ENCODE results near the gene COX8A.
A peak's percentile ranks its signal among the peaks of the same experiment; 100 is the strongest.
"Not testable (repeated sequence)": the region's sequence is repeated elsewhere in the genome, so short reads cannot be mapped to it uniquely, and the experiment has no call there.

COX8A gene, protein sequence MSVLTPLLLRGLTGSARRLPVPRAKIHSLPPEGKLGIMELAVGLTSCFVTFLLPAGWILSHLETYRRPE

DNA sequence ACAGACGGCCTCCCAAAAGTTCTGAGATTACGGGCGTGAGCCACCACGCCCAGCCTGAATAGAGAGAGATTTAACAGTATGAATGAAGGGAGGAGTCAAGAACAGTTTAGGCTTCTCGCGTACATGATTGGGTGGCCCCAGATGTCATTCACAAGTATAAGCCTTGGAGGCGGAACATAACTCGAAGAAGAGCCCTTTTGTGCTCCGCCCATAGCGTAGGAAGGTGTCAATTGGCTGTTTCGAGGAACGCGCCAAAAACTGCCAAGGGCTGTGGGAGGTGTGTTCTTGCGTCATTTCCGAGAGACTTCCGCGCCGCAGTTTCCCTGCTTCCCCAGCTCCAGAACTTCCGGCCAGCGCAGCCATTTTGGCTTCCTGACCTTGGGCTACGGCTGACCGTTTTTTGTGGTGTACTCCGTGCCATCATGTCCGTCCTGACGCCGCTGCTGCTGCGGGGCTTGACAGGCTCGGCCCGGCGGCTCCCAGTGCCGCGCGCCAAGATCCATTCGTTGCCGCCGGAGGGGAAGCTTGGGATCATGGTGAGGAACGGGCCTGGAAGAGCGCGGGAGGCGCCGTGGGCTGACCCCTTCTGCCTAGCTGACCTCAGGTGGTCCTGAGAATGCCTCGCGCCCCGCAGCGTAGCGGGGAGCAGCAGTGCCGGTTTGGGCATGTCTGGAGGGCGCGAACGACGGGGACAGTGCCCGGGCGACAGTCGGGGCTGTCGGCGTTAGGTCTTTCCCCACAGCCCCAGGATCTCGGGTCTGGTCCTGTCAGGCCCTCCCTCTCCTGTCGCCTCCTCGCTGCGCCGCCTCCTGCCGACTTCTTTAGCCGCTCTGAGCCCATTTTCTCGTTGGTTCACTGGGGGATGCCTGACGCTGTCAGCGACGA, at the start of gene COX8A:
Gene COX8A, plus strand, starts transcription at position 362 of the 885 bp plus-strand sequence. Its CDS starts 61 bp downstream, at position 423.
- DNase-seq (ENCODE audit: low read depth in 2 of 2), result peak; percentile 78 to 89

DNA sequence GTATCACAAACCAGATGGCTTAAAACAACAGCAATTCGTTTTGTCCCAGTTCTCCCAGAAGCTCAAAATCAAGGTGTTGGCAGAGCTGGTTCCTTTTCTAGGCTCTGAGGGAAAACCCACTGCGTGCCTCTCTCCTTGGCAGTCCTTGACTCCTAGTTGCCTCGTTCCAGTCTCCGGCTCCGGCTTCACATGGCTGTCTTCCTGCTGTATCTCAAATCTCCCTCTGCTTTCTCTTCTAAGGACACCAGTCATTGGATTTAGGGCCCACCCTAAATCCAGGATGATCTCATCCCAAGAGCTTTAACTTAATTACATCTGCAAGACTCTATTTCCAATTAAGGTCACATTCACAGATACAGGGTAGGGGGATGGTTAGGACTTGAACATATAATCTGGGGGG, 44.8 kb upstream of the COX8A start:
- DNase-seq (ENCODE audit: low read depth in 2 of 2), result no peak

DNA sequence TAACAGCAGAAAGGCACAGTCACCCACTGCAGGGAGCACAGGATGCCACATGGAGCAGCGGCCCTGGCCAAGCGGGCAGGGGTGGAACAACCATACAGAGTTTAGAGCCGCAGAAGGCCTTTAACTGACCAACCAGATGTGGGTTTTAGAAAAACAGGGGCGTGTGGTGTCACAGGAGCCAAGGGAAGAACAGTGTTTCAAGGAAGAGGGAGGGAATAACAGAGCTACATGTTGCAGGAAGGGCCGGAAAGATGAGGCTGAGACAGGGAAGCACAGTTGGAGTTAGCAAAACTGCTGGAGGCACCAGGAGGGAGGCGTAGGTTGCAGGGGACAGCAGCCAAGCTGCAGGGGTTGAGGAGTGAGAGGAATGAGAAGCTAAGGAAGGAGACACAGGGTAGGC, 43.4 kb upstream of the COX8A start:
- no peak for DNase-seq (ENCODE audit: low read depth in 2 of 2)

DNA sequence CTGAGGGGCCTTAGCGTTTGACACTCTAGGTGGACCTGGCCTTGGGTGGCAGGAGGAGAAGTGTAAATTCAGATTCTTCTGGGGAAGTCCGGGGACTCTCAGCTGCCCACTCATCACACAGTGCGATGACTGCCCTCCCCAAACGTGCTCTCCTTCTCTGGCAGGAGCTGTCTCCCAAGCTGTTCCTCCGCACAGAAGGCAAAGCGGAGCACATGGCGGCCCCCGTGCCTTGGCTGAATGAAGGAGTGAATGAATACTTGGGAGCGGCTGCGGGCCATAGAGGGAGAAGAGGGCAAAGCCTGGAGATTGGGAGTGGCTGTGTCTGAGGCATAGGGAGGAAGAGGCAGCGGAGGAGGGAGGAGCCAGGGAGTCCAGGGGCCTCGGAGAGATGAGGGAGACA, 42.5 kb upstream of the COX8A start:
- no peak for DNase-seq (ENCODE audit: low read depth in 2 of 2)

DNA sequence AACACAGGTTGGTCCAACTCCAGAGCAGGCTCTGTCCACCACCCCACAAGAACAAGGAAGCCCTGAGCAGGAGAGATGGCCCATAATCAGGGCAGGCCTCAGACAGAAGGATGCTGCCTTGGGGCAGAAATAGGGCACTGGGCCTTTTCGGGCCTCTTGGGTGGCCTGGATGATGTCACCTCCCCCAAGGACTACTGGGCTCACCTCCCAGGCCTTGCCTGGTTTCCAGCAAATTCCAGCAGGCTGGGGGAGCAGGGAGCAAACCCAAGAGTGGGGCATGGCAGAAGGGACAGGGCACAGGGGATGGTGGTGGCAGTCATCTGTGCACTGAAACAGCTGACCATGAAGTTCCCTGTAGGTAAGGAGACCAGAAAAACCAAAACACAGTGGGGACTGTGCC, 41.0 kb upstream of the COX8A start:
- no peak for DNase-seq (ENCODE audit: low read depth in 2 of 2)

DNA sequence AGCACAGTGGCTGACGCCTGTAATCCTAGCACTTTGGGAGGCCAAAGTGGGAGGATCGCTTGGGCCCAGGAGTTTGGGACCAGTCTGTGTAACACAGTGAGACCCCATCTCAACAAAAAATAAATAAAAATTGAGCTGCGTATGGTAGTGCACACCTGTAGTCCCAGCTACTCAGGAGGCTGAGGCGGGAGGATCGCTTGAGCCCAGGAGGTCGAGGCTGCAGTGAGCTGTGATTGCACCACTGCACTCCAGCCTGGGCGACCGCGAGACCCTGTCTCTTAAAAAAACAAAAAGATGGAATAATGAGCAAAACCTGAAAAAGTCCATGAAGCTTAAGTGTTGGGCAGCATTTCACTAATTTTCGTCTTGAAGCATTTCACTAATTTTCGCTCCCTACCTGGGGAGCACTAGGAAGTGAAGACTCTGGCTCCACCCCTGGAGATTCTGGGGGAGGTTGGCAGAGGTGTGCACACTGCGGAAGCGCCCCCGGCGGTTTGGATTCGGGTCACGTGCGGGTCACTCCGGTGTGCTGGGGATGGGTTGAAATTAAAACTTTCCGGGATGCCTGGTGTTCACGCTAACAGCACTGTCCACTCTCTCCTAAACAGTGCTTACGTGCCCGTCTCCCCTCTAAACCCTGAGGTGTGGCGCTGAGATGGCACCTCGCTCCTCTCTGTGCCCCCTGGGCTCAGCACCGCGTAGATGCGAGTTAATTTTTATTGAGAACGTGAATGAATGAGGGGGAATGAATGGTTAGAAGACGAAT, 36.5 kb upstream of the COX8A start:
- no peak for DNase-seq (ENCODE audit: low read depth in 2 of 2)

DNA sequence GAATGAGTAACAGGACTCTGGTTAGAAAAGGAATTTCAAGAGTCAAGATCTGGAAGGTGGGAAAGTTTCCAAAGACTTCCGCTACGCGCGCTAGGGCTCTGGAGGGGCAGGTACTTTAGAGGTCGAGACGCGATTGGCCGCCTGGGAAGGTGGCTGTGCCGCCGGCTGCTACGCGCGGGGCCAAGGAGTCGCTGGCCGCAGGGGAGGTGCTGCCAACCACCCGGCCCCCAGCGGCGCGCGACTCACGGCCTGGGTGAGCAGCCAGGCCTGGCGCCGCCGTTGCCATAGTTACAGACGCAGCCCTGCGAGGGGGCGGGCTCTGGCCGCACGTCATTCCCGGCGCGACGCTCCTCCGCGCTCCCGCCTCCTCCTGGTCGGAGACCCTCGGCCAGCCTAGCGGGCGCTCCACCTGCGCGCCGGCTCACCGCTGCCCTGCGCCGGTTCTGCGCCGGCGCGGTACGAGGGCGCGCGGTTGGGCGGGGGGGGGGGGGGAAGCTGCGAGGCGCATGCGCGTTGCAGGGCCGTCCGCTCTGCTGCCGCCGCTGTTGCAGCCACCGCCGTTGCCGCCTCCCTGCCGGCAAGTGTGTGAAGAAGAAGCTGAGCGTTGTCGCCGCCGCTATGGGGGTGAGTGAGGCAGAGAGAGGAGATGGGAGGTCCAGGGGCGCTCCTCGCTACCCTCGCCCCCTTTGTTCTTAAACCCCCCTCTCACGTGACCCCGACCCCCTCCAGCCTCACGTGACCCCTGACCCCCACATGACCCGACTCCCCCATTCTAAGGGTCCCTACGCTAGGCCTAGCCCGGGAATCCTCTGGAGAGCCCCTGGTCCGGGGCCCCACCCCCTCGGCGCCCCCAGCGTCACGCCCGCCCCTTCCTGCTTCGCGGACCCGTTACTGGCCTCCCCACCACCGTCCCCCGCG, 35.7 kb upstream of the COX8A start, which contains the start of gene NAA40:
Gene NAA40, plus strand, starts transcription at position 524 of the 918 bp plus-strand sequence. Its CDS starts 95 bp downstream, at position 619.
- peak; percentile 79 to 88 for DNase-seq (ENCODE audit: low read depth in 2 of 2)

DNA sequence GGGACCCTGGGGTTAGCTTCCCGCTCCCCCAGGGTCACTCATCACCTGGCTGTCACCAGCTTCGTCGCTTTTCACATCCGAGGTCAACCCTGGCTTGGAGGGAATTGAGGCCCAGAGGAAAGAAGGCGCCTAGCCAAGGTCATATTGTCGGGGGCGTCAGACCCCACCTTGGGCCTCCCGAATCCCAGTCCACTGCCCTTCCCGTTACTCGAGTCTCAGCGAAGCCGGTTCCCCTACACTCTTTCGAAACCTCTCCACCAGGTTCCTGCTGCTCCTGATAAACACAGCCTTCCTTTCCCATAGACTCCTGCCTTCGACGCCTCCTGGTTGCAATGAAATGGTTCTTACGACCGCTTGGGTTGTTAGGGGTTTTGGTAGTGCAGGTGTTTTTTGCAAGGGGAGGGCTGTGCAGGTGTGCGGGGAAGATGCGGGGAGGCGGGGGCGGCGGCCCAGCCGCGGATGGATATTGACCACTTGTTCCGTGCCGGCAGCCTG, 35.0 kb upstream of the COX8A start:
- no peak for DNase-seq (ENCODE audit: low read depth in 2 of 2)

DNA sequence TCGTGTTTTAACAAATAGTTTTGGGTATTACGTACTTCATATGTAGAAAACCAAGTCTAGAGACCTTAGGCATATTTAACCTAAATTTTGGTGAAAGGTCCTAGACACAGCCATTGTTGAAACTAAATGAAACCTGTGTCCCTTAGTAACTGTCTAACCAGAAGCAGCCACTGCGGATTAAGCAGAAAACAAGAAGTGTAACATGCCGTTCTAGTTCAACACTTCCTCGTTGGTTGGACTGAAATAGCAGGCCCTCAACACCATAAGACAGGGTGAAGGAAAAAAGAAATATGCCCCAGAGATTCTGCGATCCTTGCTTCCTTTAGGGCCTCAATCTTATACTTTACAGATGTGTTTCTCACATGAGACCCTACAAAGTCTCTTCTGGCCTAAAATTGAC, 33.6 kb upstream of the COX8A start:
- no peak for DNase-seq (ENCODE audit: low read depth in 2 of 2)

DNA sequence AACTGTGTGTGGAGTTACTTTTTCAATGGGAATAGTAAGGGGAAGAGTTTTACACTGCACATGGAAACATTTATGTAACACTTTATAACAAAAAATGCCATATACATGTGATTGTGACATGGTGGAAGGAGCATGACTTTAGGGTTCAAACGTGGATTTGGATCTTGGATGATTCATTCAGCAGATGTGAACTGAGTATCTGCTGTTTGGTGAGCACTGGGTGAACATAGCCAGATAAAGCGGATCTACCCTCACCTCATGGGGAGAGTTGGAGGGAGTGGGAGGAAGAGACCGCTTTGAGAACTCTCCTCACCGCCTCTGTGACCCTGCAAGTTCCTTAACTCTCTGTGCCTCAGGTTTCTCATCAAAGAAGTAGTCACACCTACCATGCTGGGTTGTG, 32.5 kb upstream of the COX8A start:
- DNase-seq (ENCODE audit: low read depth in 2 of 2), result no peak

DNA sequence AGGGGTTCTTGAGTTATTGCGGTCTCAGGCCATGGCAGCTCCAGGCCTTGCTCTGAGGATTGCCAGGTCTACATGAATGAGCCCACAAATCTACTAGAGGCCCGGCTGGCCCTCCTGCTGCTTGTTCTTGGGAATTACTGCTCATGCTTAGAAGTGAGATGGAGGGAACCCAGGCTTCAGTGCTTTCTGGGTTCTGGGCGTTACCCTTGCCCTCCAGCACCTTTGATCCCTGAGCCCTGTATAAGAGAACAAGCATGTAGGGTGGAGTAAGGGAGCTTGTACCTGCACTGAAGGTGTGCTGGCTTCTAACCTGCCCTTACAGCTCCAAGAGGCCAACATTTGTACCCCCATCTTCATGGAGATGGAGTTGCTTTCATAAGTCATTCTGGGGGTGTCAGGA, 31.6 kb upstream of the COX8A start:
- no peak for DNase-seq (ENCODE audit: low read depth in 2 of 2)

DNA sequence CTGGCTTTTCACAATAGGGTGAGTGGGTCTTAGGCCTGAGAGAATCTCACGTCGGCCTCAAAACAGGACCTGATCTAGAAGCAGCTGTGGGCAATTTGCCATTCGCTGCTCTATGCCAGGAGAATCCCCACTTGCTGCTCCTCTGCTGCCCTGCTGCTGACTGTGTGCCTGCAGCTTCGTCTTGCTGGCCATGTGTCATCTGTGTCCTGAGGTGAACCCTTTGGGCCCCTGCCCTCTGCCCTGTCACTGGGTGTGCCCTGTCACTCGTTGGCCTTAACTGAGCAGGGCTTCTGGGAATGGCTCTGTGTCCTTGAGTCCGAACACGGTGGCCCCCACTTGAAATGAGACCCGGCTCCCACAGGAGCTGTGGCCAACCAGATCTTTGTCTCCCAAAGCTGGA, 29.4 kb upstream of the COX8A start:
- DNase-seq (ENCODE audit: low read depth in 2 of 2), result no peak

DNA sequence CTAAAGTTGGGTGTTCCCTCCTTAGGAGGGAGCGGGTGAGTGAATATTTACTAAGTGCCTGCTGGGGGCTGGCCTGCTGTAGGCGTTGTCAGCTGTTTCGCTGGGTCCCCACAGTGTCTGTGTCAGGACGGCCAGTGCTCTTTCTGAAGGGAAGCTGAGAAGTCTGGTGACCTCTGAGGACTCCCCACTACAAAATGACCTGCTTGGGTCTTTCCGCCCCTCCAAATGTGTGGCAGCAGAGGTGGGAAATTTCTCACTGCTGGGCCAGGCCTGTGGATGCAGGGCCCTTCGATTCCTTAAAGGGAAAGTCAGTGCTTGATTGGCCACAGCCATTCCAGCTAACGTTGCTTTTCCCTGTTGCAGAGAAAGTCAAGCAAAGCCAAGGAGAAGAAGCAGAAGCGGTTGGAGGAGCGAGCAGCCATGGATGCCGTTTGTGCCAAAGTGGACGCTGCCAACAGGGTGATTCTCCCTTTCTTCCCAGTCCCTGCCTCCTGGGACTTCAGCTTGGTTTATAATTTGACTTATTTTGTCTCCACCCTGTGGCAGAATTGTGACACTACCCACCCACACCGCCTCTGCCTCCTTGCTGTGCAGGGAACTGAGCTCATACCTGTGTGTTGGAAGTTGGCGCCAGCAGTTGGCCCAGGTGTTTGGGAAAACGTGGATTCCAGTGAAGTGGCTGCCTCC, 28.8 kb upstream of the COX8A start:
- DNase-seq (ENCODE audit: low read depth in 2 of 2), result peak; percentile 32 to 42

DNA sequence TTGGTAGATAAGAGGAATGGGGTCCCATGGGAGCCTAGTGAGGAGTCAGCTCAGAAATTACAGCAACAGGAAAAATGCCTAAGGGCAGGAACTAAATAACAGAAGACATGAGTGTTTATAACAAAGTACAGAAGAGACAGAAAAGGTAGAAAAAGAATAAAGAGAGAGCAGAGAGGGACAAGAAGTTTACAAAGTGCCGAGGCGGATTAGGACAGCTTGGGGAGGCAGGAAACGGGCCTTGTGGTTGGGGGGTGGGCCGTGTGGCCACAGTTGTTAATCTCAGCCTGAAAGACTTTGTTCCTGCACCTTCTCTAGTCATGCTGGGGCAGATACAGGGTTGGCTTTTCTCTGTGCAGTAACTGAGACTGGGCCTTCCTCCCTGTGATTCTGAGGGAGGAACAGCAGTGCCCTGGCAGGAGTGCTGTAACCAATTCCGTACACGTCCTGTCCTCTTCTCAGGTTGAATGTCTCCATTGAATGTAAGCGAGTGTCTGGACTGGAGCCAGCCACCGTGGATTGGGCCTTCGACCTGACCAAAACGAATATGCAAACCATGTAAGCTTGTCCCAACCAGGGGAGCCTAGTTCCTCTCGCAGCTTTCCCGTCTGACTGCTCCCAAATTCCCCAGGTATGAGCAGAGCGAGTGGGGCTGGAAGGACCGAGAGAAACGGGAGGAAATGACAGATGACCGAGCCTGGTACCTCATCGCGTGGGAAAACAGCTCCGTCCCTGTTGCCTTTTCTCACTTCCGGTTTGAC, 22.5 kb upstream of the COX8A start:
- no peak for DNase-seq (ENCODE audit: low read depth in 2 of 2)

DNA sequence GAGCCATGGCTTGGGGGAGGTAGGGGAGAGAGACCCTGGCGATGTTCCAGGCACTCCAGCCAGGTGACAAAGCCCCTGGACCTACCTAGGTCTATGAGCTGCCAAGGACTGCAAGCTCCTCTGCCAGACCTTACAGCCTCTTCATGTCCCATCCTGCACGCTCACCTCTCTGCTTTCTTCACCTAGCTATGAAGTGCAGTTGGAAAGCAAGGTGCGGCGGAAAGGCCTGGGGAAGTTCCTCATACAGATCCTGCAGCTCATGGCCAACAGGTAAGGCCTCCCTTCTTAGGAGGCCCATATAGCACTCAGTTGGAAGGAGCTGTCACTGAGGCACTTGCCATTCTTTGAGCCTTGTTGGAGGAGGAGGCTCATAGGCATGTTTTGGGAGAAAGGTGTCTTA, 21.9 kb upstream of the COX8A start:
- DNase-seq (ENCODE audit: low read depth in 2 of 2), result no peak

DNA sequence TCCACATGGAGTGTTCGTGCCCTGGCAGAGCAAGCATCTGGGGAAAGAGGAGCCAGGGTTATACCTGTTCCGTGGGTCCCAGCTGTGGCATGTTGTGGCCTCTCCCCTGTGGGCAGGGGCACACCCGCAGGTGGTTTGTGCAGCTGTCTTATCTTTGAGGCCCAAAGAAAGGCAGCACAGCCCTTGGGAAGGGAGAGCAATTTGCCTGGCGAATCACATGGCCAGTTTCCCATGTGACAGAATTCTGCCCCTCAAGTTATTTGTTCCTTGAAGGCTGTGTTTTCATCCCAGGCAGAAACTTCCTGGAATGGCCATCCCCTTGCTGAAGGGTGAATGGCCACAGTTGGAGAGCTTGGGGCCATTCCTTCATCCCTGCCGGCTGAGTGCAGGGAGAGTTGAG, 16.4 kb upstream of the COX8A start:
- DNase-seq (ENCODE audit: low read depth in 2 of 2), result no peak

DNA sequence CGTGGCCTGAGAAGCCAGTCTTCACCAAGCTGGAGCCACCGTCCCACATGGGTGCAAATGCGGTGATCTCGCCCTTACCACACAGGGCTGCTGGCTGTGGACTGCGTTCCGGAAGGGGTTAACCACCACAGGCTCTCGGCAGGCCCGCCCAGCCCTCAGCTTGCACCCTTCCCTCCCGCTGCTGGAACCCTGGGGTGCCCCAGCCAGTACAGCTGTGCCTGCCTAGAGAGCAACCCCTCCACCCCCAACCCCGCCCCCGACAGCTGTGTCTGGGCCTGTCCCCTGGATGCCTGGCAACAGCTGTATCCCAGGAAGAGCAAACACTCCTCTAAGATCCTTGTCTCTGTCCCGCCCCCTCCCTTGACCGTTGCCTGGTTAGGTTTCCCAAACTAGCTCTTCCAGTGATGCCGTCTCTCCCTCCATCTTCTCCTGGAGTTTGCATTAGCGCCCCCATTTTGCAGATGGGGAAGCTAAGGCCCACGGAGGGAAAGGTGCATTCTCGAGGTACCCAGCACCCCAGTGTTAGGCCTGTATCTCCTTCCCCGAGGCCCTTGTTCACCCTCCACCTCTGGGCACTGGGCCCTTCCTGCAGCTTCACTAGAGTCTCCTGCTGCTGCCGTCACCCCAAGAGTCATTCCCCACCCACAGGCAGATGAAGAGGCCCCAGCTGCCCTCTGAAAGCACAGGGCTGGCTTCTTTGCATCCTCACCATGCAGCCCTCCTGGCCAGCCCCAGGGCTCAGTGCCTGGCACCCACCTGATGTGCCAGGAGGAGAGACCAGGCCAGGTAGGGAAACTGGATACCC, 12.6 kb upstream of the COX8A start:
- DNase-seq (ENCODE audit: low read depth in 2 of 2), result no peak

DNA sequence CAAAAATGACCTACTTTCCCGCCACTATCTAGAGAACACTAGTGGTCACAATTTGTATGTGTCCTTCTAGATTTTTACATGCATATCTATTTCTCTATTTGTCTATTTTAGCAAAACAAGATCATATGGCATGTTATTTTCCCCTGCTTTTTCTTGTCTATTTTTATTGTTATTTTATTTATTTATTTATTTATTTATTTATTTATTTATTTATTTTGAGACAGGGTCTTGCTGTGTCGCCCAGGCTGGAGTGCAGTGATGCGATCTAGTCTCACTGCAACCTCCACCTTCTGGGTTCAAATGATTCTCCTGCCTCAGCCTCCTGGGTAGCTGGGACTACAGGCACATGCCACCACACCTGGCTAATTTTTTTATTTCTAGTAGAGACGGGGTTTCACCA, 10.5 kb upstream of the COX8A start:
- not testable (repeated sequence) for DNase-seq (ENCODE audit: low read depth in 2 of 2)

DNA sequence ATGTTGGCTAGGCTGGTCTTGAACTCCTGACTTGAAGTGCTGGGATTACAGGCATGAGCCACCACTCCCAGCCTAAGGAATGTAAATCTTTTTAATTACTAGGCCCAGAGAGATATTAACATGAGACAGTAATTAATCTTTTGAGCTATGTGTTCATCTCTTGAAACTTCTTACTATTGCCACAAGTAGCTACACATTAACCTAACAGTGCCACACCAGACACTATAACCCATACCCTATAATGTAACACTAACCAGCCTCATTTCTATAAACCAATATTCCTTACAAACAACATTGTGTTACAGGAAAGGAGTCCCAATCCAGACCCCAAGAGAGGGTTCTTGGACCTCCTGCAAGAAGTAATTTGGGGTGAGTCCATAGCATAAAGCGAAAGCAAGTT, 8.0 kb upstream of the COX8A start:
- DNase-seq (ENCODE audit: low read depth in 2 of 2), result no peak
